Upper lobe of left lung (tissue), 4 donors: ENCODE measurements around the gene CPSF4L.

Experiments used
- CTCF ChIP-seq, 6 experiments: fragments of 450-650 bp in 4 of 6; fragments of 200-600 bp in 2 of 6; sonication (generic) in 2 of 6; IDR thresholded peaks; one replicate each; pipeline ENCODE4 v1.5.1; 2016 to 2019; ENCODE audit warnings: antibody characterized with exemption in 6 of 6
- POLR2A ChIP-seq, 4 donors: fragments of 450-650 bp; IDR thresholded peaks; one replicate each; pipeline ENCODE4 v1.5.1; 2016 to 2017; ENCODE audit warnings: antibody characterized with exemption in 4 of 4, mild to moderate bottlenecking in 2 of 4

GRCh38 chr17:73210002-73210678 is 51.5 kb downstream of the CPSF4L start:
- TF ChIP-seq CTCF (IDR thresholded peaks at IDR 0.05) (peak in 2 of 6 experiments; percentile 23 to 30), POLR2A (IDR thresholded peaks at IDR 0.05) (no peak)
